GM21423 (cell line): ENCODE data around the gene ADAR.

ENCODE experiments used
- ATAC-seq: cut with Tn5 transposase; IDR thresholded peaks from one replicate; pipeline ENCODE4 v1.9.1; 2021; ENCODE audit warnings: mild to moderate bottlenecking, moderate library complexity; ENCODE audit not compliant: unreplicated experiment

ADAR gene

DNA sequence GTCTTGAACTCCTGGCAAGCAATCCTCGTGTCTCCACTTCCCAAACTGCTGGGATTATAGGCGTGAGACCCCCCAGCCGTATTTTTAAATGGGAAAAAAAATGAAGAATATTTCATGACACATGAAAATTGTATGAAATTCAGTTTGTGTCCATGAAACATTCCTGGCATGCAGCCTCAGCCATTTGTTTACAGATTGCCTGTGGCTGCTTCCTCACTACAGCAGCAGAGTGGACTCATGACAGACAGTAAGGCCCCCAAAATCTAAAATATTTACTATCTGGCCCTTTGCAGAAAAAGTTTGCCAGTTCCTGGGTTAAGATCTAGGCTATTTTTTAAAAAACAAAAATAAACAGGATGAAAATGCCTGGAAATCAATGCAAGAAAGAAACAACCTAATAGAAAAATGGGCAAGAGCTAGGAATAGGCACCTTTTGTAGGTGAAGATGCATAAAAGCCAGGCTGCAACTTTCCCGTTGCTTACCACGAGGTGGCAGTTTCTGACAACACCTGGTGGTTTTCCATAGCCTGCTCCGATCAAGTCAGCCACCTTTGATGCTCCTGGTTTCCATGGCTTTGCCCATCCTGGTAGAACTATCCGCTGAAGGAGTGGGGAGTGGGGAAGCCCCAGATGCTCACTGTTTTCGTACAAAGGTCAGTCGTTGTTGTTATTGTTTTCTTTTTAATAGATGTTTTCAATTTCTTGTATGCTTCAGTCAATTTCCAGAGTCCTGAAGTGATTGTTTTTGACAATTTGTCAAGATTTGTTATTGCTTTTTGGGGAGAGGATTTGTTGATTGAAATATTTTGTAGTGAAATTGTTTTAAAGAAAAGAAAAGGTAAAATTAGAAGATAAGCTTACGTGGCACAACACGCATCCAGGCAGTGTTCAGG is 73.8 kb downstream of the ADAR start:
- ATAC-seq = no peak
